HG03097 (cell line): ENCODE data around the gene H2AZ2.
A peak's percentile ranks its signal among the peaks of the same experiment; 100 is the strongest.

Experiments
- ATAC-seq: cut with Tn5 transposase; IDR thresholded peaks from one replicate; pipeline ENCODE4 v1.9.1; 2021; ENCODE audit not compliant: unreplicated experiment, low FRiP score

H2AZ2 gene

GRCh38 chr7:44847920-44848634 lies at the start of gene H2AZ2:
H2AZ2 (minus strand) TSS chr7:44848087; CDS start chr7:44847971, 116 bp downstream.
- peak; percentile 87 for ATAC-seq

- ATAC-seq: no peak
These were observed 49.4 kb upstream of the H2AZ2 start for GRCh38 chr7:44897309-44897708.

GRCh38 chr7:44894888-44895580 lies 47.1 kb upstream of the H2AZ2 start:
- no peak for ATAC-seq

GRCh38 chr7:44893710-44894234 lies 45.9 kb upstream of the H2AZ2 start:
- no peak for ATAC-seq

- ATAC-seq: no peak
These were observed 43.9 kb upstream of the H2AZ2 start for GRCh38 chr7:44891791-44892190.

- ATAC-seq: no peak
These were observed 43.5 kb upstream of the H2AZ2 start for GRCh38 chr7:44891372-44891771.

- ATAC-seq: no peak
These were observed 41.3 kb upstream of the H2AZ2 start for GRCh38 chr7:44889086-44889781.

- no peak for ATAC-seq
These were observed 39.4 kb upstream of the H2AZ2 start for GRCh38 chr7:44887293-44887692.

GRCh38 chr7:44885394-44886317 lies 37.8 kb upstream of the H2AZ2 start, which contains the start of gene PURB:
PURB (minus strand) TSS chr7:44885530; CDS start chr7:44885348, 182 bp downstream.
- peak; percentile 92 for ATAC-seq

GRCh38 chr7:44884621-44885393 lies 36.9 kb upstream of the H2AZ2 start:
- ATAC-seq: peak; percentile 19

- no peak for ATAC-seq
These were observed 36.2 kb upstream of the H2AZ2 start for GRCh38 chr7:44883961-44884620.

GRCh38 chr7:44882899-44883298 lies 35.0 kb upstream of the H2AZ2 start:
- no peak for ATAC-seq

- ATAC-seq: no peak
These were observed 33.7 kb upstream of the H2AZ2 start for GRCh38 chr7:44881610-44882009.

GRCh38 chr7:44881066-44881600 lies 33.2 kb upstream of the H2AZ2 start:
- ATAC-seq: no peak

GRCh38 chr7:44880317-44881018 lies 32.6 kb upstream of the H2AZ2 start:
- ATAC-seq: no peak

- no peak for ATAC-seq
These were observed 28.5 kb upstream of the H2AZ2 start for GRCh38 chr7:44876393-44876792.

GRCh38 chr7:44875241-44875640 lies 27.4 kb upstream of the H2AZ2 start:
- ATAC-seq: no peak

GRCh38 chr7:44872787-44873186 lies 24.9 kb upstream of the H2AZ2 start:
- ATAC-seq: no peak
